ENCODE data around the gene UCP3. TPM values are rescaled to one million over a fixed set of nuclear protein-coding genes. Genes with fewer than 3 reads are reported as not detected.

UCP3 gene
- total RNA-seq, 1 experiment from 2014 or later = 0.10 TPM

DNA sequence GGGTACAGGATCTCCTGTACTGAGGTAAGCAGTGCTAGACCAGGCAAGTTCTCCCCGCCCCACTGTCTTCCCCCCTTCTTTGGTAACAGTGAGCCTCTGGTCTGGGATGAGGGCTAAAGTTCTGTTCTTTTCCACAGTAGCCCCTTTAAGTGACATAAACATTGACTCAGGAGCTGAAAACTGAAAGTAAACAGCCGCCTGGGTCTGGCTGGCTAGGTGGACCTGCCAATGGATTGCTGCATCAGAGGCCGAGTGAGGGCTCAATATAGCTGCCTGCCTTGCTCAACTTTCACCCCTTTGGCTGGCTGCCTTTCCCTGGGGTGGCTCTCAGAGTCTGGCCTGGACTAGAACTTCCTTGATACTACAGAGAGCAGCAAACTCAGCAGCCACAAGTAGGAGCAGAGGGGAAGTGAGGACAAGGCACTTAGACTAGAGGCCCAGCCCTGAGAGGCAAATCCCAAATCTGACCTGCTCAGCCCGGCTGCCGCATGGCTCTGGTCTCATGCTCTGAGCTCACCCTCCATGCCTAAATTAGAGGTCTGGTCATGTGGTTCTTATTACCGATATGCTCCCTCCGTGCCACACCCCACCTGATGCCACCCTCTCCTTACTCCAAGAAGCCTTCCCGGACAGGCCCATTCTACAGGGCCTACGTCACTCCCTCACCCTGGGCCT, 9.6 kb upstream of the UCP3 start:
- peak; percentile 90 for DNase-seq (ENCODE audit: low read depth)

DNA sequence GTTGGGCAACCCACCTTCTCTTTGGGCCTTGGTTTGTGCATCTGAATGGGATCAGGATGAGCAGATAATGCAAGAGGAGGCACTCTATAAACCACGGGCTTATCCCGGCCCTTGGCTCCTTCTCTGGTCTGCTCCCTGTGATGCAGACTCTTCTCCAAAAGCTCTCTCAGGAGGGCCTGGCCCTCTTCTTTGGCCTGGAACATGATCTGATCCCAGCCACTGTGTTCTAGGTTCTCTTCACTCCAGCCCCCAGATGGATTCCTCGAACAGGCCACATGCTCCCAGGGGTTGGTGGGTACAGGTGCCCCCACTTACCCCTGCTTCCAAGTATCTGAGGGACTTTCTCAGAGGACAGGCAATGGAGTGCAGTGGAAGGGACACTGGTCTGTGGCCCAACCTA, 8.7 kb upstream of the UCP3 start:
- no peak for DNase-seq (ENCODE audit: low read depth)

DNA sequence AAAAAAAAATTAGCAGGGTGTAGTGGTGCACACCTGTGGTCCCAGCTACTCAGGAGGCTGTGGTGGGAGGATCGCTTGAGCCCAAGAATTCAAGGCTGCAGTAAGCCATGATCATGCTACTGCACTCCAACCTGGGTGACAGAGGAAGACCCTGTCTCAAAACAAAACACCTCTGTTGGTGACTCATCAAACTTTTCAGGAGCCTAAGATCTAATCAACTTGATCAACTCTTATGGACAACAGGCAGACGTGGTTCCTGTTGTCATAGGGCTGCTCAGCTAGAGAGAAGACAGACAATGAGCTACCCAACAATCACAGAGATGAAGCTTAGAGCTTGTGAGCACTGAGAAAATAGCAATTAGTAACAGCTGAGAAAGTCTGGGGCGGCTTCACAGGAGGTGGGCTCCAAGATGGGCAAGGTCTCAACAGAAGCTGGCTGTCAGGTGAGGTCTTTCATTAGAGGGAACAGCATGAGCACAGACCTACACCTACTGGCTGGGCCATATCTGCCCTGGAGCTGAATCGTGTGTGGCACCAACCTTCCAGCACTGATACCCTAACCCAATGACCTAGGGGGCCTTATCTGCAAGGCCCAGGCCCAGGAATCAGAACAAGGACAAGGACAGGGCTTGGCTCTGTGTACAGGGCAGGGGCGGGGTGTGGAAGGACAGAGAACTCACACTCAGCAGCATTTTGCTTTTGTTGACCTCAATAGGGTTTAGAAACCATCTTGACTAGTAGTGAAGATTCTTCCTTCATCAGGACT, 7.2 kb upstream of the UCP3 start:
- DNase-seq (ENCODE audit: low read depth) = no peak

DNA sequence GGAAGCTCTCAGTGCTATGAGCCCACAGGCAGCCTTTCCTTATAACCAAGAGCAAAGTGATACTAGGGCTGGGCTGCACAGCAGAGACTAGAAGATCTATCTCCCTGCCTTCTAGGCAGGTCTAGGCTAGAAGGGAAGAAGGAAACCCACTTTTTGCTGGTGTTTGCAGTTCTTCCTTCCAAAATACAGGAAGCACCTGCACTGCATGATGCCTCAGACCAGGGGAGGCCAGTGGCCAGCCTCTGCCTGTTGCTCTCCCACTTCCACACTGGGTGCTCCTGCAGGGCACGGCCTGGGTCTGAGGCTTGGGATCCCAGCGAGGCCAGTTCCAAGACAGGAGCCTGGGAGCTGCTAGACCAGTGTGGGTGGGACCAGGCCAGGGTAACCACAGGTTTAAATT, 6.0 kb upstream of the UCP3 start:
- DNase-seq (ENCODE audit: low read depth) = no peak

DNA sequence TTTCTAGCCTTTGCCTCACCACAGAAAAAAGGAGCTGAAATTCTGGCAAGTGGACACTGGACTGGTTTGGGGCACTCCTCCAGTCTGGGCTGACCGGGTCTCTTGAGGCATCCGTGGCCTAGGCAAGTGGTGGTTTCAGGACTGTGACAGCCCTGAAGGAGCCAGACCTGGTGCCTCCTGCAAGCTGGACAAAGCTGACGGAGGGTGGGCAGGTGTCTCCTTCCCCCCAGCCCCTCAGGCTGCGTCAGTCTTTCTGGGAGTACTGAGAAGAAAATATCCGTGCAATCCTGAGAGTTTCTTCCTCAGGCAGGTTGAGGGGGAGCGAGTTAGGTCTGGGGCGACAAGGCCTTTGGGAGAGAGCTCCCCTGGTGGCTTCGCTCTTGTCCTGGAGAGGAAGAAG, 4.3 kb upstream of the UCP3 start:
- no peak for DNase-seq (ENCODE audit: low read depth)

DNA sequence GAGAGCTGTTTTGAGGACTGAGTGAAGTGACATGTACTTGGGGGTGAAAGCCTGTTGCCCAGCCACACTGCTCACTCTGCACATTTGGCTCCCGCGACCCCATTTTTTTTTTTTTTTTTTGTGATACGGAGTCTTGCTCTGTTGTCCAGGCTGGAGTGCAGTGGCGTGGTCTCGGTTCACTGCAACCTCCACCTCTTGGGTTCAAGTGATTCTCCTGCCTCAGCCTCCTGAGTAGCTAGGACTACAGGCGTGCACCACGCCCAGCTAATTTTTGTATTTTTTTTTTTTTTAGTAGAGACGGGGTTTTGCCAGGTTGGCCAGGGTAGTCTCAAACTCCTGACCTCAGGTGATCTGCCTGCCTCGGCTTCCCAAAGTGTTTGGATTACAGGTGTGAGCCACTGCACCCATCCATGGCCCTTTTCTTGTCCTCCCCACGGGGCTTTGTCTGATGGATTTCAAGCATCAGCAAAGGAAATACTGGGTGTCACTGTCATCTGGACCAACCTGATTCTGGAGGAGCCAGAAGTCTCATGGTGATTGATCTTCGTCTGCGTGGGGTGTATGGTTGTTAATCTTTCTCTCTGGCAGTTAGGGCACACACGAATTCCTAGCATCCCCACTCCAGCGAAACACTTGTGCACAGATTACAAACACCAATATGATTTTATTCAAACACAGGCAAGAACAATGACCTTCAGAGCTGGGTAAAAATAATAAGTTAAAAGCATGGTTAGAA, 3.4 kb upstream of the UCP3 start:
- DNase-seq (ENCODE audit: low read depth) = no peak

DNA sequence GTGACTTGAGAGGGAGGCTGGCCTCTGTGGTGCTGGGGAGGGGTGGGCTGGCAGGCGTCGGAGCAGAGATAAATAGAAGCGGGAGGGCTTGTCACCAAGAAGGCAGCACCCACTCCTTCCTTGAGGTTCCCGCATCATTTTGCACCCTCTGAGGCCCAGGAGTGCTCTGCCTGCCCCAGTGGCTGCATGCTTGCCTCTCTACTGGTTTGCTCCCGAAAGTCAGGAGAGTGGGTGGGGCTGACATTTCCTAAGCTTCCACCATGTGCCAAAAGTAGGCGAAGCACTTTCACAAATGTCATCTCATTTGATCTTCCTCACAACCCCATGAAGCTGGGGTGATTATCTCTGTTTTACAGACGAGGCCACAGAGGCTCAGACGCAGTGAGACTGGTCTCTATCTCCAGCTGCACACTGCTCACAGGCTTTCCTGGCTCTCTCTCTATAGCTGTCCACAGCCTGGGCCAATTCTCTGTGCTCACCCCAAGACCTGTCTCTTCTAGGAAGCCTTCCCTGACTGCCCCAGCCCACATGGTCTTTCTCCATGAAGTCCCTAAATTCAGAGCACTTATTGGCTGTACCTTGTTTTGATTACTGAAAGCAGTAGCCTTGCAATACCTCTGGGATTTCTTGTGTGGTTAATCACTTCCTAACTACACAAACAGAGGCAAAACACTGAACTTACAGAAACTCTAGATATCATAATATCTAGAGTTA, 2.6 kb upstream of the UCP3 start:
- no peak for DNase-seq (ENCODE audit: low read depth)

DNA sequence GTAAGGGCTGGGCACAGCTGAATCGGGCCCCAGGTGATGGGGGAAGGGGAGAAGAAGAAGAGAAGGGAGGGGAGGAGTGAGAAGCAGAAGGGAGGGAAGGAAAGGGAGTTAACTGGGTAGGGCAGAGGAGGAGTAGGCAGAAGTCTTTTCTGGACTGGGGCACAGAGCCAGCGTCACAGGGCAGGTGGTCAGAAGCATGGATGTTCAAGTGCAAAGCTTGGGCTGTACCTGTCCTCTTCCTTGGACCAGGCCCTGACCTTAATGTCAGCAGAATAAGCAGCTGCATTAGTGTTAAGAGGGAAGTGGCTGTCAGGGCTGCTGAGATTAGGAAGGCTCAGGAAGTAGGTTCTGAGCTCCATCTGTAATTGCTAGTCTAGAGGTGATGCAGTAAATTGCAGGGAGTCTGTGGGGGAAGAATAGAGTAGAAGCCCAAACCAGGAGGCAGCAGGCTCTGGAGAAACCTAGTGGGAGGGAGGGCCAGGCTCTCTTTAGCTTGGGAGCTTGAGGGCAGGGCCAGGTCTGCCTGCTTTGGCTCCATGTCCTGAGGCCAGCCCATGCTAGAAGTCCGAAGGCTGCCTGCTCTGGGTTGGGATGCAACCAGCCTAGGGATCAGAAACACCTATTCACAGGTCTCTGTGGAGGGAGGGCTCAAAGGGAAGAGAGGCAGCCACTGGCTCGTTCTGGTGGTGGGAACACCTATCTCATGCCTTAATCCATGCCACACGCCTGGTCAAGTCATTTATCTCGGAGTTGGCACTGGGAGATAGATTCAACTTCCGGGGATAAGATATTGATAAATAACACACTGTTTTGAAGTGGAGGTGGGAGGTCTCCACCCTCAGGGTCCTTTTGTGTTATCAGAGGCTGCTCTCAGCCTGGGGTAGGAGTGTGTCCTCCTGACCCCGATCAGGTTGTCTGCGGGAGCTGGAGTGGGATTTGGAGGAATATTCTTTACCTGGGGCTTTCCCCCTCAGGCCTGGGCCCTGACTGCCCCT, 1.7 kb upstream of the UCP3 start:
- DNase-seq (ENCODE audit: low read depth) = no peak

DNA sequence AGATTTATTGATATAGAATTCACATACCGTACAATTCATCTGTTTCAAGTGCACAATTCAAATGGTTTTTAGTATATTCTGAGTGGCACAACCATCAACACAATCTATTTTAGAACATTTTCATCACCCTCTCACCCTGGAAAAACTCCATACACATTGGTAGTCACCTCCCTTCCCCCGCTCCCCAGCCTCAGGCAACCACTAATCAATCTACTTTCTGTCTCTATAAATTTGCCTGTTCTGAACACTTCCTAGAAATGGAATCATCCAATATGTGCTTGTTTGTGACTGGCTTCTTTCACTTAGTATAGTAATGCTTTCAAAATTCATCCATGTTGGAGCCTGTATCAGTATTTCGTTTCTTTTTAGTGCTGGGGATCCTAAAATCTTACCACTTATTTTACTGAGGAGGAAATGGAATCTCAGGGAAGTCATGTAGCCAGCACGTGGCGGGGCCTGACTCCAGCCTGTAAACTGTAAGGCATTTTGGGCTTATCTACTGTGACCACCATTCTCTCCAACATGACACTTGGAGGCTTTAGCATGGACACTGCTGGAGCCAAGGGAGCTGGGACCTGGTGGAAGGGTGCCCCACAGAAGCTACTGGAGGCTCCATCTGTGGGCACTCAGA, 905 bp upstream of the UCP3 start:
- no peak for DNase-seq (ENCODE audit: low read depth)

DNA sequence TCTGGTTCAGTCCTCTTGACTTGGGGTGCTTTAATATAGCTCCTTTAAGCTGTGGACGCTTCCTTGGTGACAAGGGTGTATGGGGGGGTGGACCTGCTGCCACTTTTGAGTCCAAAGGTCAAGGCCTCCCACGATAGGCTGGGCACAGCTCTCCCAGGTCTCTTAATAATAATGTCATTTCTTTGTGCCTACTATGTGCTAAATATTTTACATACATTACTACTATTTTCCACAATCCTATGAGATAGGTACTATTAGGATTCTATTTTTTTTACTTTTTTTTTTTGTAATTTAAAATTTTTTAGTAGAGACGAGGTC, 304 bp upstream of the UCP3 start:
- no peak for DNase-seq (ENCODE audit: low read depth)

DNA sequence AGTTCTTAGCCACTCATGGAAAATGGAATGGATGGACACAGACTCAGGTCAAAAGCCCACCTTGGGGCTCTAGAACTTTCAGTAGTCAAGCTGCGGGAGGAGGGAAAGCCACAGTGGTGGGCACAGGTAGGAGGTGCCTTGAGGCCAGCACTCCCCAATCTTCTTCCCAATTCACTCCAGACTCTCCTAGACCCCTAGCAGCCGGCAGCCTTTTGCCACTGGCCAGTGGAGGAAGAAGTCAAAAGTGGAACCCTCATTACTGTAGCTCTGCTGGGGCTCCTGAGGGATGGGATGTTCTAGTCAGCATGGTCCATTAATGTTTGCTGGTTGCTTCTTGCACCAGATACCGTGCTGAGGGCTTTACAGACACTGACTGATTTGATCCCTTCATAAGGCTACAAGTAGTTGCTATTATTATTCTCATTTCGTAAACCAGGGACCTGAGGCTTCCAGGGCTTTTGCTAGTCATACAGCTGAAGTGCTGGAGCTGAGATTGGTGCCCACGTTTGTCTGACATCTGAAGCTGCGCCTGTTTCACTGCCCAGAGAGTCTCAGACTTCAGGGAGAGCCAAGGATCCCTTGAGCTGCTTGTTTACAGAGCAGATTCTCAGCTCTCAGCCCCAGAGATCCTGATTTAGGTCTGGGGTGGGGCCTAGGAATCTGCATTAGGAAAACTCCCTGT, 1.1 kb downstream of the UCP3 start:
- no peak for DNase-seq (ENCODE audit: low read depth)

DNA sequence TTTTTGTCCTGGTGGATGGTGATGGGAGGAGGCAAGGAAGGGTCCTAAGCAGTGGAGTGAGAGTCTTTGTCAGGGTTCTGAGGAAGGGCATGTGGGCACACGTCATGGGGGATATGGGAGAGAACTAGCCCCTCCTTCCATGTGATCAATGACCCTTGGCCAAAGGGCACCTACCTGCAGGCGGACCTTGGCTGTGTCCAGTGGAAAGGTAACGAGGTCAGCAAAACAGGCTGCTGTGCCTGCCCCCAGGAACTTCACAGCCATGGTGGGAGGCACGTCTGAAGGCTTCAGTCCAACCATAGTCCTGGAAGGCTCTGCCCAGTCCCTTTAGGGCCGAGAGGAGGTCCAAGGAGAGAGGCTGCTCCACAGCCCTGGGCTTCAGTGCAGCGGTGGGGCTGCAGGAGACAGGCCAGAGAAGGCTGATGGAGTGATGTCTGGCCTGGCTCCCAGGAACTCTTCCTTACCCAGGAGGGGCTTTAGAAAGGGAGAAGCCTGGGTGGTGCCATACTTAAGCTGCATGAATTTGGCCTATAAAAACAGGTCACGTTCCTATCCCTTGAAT, 2.1 kb downstream of the UCP3 start:
- no peak for DNase-seq (ENCODE audit: low read depth)

DNA sequence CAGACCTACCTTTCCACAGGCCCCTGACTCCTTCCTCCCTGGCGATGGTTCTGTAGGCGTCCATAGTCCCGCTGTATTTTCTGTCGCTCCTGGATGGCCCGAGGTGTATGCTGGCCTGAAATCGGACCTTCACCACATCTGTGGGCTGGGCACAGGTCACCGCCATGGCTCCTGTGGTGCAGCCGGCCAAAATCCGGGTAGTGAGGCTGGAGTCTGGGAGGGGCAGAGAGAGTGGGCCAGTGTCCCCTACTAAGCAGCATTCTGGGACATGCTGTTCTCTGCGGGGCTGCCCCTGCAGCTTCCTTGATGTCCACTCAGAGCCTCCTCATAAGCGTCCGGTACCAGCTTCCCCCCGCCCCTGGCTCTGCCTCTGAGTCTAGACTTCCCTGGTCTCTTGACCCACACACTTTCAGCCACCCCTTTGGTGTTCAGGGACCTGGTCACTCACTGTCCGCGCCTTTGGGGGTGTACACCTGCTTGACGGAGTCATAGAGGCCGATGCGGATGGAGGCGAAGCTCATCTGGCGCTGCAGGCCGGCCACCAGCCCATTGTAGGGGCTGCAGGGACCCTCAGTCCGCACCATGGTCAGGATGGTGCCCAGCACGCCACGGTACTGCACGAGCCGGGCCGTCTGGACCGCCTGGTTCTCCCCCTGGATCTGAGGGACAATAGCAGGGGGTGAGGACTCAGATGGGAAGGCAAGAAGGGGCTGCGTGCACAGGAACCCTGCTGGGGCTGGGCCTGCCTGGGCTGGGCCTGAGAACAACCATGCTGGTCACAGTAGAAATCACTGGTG, 3.0 kb downstream of the UCP3 start:
- DNase-seq (ENCODE audit: low read depth) = no peak

DNA sequence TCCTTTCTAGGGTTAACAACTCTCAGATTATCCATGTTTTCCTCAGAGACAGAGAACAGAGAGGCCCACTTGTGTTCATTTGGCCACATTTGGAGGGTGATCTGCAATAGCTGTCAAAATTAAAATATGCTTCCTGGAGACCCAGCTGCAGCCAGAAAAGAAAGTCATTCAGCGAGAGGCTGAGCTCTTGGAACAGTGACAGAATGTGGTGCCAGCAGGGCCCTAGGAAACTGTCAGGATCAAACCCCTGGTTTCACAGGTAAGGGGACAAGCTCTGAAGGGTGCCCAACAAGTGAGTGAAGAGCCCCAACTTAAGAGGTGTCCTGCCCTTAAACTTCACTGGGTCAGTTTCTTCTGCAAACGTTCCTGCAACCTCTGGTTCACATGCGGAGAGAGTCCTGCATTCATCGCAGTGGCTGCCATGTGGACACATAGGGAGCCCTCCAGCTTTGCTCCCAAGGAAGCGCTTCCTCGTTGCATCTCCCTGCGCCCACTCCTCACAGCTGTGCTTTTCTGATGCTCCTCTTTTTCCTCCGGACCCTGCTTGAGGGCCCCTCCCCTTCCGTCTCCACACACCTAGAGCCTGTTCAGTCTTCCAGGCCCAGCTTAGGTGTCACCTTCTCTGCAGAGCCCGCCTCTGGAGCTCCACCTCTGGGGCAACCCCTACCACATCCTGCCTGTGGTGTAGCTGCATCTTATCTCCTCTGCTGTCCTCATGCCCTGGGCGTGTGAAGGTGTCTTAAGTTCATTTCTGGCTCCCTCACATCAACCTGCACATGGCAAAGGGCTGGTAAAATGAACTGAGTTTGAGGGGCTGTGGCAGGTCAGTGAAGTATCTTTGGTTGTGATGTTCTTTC, 3.9 kb downstream of the UCP3 start:
- DNase-seq (ENCODE audit: low read depth) = no peak

DNA sequence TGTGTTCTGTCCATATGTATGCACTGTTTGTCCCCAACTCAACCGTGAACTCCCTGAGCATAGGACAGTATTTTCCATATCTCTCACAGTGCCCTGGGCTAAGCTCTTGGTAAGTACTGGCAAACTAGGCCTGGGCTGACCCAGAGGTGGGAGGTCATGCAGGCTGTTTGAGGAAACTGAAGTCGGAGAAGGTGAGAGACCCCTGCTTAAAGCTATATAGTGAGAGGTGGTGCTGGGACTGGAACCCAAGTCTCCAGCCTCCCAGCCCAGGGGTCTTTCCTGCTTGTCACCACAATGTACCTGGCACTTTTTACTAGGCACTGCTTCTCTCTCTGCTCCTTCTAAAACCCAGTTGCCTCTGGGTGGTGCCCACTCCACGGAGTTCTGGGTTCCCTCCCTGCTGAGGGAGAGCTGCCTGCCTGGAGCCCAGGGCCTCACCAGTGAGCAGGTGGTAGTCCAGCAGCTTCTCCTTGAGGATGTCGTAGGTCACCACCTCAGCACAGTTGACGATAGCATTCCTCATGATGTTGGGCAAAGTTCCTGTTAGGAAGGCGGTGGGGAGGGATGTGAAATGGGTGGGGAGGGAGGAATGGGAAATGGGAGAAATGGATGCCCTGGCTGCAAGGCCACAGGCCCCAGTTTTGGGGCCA, 4.7 kb downstream of the UCP3 start:
- no peak for DNase-seq (ENCODE audit: low read depth)

DNA sequence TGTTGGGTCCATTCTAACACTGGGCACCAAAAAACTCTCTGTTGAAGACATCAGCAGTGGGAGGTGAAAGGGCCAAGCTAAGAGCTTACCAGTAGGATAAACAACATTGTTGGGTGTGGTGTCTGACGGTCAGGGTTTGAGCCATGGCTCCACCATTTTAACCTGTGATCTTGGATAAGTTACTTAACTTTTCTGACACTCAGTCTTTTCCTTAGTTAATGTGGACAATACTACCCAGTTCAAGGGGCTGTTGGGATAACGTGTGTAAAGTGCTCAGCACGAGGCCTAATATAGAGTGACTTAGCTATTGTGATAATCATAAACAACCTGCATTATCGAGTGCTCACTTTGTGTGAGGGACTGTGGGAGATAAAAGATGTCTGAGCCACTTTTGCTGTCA, 6.1 kb downstream of the UCP3 start:
- no peak for DNase-seq (ENCODE audit: low read depth)

DNA sequence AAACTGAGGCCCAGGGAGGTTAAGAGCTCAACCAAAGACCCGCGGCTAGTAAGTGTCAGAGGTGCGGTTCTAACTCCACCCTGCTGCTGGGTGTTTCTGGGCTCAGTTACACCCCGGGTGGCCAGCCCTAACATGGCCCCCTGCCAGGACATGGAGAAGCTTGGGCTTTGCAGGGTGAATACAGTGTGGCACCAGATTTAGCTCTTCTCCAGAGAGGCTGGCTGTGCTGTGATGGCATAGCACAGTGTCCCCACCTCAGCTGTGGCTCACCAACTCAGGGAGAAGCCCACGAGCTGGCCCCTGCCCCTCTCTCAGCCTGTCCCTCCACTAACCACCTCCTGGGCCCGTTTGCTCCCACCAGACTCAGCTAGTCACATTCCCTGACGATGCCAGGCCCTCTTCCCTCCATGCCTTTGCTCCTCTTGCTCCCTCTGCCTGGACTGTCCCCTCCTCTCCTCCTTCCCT, 7.0 kb downstream of the UCP3 start:
- no peak for DNase-seq (ENCODE audit: low read depth)

All from M059J (cell line).